ENCODE results near the gene RNASE11.

RNASE11 gene

GRCh38 chr14:20628063-20628854, 40.5 kb upstream of the RNASE11 start:
- TF ChIP-seq SPI1 (IDR thresholded peaks at IDR 0.05; ENCODE audit: borderline replicate concordance, low read depth) (no peak), CTCF (IDR thresholded peaks at IDR 0.05; ENCODE audit: insufficient read depth, low read length) (no peak), REST (IDR thresholded peaks at IDR 0.05; ENCODE audit: insufficient replicate concordance, low read depth) (no peak), GABPA (IDR thresholded peaks at IDR 0.05; ENCODE audit: low read depth) (no peak), POLR2AphosphoS5 (IDR thresholded peaks at IDR 0.05; ENCODE audit: low read depth) (no peak)
- Histone ChIP-seq H3K4me3 (replicated peaks; ENCODE audit: insufficient read depth, low read length) (no peak overlapping the region), H3K27ac (replicated peaks) (no peak overlapping the region), H3K27me3 (ENCODE audit: insufficient read depth, poor library complexity, severe bottlenecking) (no peaks in the 10 kb centered on the region)
- no peak for DNase-seq (ENCODE audit: low read depth in 1 of 2, low spot score in 1 of 2)

GRCh38 chr14:20627346-20628027, 39.7 kb upstream of the RNASE11 start:
- no peak for TF ChIP-seq GABPA (IDR thresholded peaks at IDR 0.05; ENCODE audit: low read depth)
- no peak for TF ChIP-seq POLR2AphosphoS5 (IDR thresholded peaks at IDR 0.05; ENCODE audit: low read depth)
- TF ChIP-seq SPI1 (IDR thresholded peaks at IDR 0.05; ENCODE audit: borderline replicate concordance, low read depth) = no peak
- no peak for TF ChIP-seq CTCF (IDR thresholded peaks at IDR 0.05; ENCODE audit: insufficient read depth, low read length)
- TF ChIP-seq REST (IDR thresholded peaks at IDR 0.05; ENCODE audit: insufficient replicate concordance, low read depth) = no peak
- DNase-seq (ENCODE audit: low read depth in 1 of 2, low spot score in 1 of 2) = no peak
- H3K27ac ChIP-seq (replicated peaks) = no peak overlapping the region
- H3K4me3 ChIP-seq (replicated peaks; ENCODE audit: insufficient read depth, low read length) = no peak overlapping the region
- H3K27me3 ChIP-seq (ENCODE audit: insufficient read depth, poor library complexity, severe bottlenecking) = no peaks in the 10 kb centered on the region

GRCh38 chr14:20626274-20626673, 38.5 kb upstream of the RNASE11 start:
- no peak for DNase-seq (ENCODE audit: low read depth in 1 of 2, low spot score in 1 of 2)
- no peak overlapping the region for H3K27ac ChIP-seq (replicated peaks)
- H3K27me3 ChIP-seq (ENCODE audit: insufficient read depth, poor library complexity, severe bottlenecking) = no peaks in the 10 kb centered on the region
- TF ChIP-seq GABPA (IDR thresholded peaks at IDR 0.05; ENCODE audit: low read depth) (no peak), REST (IDR thresholded peaks at IDR 0.05; ENCODE audit: insufficient replicate concordance, low read depth) (no peak), POLR2AphosphoS5 (IDR thresholded peaks at IDR 0.05; ENCODE audit: low read depth) (no peak), CTCF (IDR thresholded peaks at IDR 0.05; ENCODE audit: insufficient read depth, low read length) (no peak), SPI1 (IDR thresholded peaks at IDR 0.05; ENCODE audit: borderline replicate concordance, low read depth) (no peak)
- H3K4me3 ChIP-seq (replicated peaks; ENCODE audit: insufficient read depth, low read length) = no peak overlapping the region

All from HL-60 (cell line).